Adipose tissue (tissue), 3 donors: Measurements from ENCODE around the gene HPS3. TPM values are rescaled to one million over a fixed set of nuclear protein-coding genes. Genes with fewer than 3 reads are reported as not detected.
"Not testable (repeated sequence)": the region's sequence is repeated elsewhere in the genome, so short reads cannot be mapped to it uniquely, and the experiment has no call there.

Experiments used
- H3K27ac ChIP-seq: one replicate; pipeline ENCODE4 v1.5.1; 2013; ENCODE audit warnings: low read depth, low read length
- WGBS, 3 donors: extraction: QIAGEN DNeasy Blood & Tissue Kit; methylation state at CpG; one replicate each; pipeline ENCODE4 v1.1.7; 2013; 5-methylcytosine and 5-hydroxymethylcytosine counted together
- polyA plus RNA-seq, 3 donors: library from polyadenylated mRNA; stranded (reverse); fragments of 200-250 nt; gene quantifications; one replicate each; pipeline ENCODE4 v1.2.3, GENCODE V29; 2013
- donor health status: healthy with polysubstance abuse.
- donor health status: Bipolar disorder and iron deficiency.
- donor health status: healthy.

The HPS3 gene
- polyA plus RNA-seq, 3 donors = 6.3 to 9.1 (median 6.4) TPM

DNA sequence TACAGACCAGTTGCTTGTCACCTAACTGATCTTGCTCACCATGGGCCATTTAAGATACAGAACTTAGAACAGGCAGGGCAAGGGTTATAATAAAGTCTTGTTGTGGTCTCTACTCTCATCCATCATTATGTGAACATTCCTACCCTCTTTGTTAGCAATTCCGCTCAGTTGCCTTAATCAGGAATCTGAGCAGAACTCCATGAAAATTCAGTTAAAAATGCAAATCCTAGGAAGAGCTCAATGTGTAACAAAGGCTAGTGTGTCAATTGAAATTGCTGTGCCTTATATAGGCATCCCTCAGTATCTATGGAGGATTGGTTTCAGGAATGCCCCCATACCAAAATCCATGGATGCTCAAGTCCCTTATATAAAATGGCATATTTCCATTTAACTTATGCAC, 47.7 kb downstream of the HPS3 start:
- no peak overlapping the region for H3K27ac ChIP-seq
- WGBS, 3 donors = 100% methylated on average over 1 of the region's 1 CpG

- WGBS, 3 donors = 48 to 77% (median 57%) methylated on average over 1 of the region's 1 CpG
- no peak overlapping the region for H3K27ac ChIP-seq
Observed at GRCh38 chr3:149179220-149179619, 49.8 kb downstream of the HPS3 start.

GRCh38 chr3:149180057-149180573, 50.7 kb downstream of the HPS3 start:
- WGBS, 3 donors = 41 to 70% (median 48%) methylated on average over 7 of the region's 7 CpGs
- no peak overlapping the region for H3K27ac ChIP-seq

GRCh38 chr3:149181182-149181581, 51.7 kb downstream of the HPS3 start:
- H3K27ac ChIP-seq = no peak overlapping the region
- WGBS, 3 donors = 97 to 98% (median 98%) methylated on average over 2 of the region's 2 CpGs

DNA sequence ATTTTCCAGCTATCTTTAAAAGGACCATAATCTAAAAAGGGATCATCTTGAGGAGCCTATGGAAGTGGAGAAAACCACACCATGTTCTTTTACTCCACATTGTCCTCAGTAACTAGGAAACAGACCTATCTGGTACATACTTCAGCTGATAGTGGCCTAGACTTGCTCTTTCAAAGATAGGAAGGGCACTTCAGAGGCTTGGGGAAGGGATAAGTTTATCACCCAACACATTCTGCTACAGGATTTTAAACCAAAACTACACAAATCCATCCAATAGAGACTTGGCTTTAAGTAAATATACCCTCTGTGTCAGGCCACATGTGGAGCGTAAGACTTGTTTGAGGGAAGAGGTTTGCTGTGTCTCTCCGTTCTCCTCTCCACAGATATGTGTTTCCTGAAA, 56.8 kb downstream of the HPS3 start:
- no peak overlapping the region for H3K27ac ChIP-seq
- 95 to 98% (median 97%) methylated on average over 2 of the region's 2 CpGs for WGBS, 3 donors

DNA sequence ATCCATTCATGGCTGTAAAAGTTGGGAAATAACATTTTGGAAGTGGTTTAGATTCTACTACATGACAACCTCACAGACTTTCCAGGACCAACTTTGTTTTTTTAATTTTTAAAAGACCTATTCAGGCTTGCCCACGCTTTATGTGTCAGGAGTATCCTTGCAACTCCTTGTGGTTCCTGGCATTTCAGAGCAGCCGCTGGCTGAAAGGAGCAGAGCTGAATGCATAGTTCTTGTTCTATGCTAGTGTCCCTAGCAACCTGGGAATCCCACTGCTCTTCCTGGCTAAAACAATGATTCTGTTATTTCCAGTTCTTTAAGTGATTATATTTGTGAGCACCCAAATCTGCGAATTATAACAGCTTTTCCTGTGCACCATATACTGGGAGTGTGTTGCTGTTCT, 57.3 kb downstream of the HPS3 start:
- no peak overlapping the region for H3K27ac ChIP-seq
- 95 to 97% (median 96%) methylated on average over 3 of the region's 3 CpGs for WGBS, 3 donors

DNA sequence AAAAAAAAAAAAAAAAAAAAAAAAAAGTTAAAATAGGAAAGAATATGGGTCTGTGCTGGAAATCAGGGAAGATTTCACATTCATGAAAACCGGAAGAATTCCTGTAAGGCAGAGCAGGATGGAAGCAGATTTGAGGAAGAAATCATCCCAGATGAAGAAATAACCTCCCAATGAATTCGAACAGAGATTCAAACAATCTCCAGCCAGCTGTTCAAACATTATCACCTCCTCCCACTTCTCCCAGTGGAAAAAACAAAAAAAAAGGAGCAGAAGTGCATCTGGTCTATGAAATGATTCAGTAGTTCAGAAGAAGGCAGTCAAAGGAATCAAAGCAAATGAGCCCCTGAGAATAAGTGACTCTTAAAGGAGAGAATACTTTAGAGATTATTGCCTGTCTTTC, 59.1 kb downstream of the HPS3 start:
- 53 to 62% (median 60%) methylated on average over 2 of the region's 2 CpGs for WGBS, 3 donors

GRCh38 chr3:149195221-149195620, 65.8 kb downstream of the HPS3 start:
- WGBS, 3 donors = 52 to 93% (median 86%) methylated on average over 1 of the region's 1 CpG
- H3K27ac ChIP-seq = no peak overlapping the region

More for the DNA sequence above, 59.1 kb downstream of the HPS3 start:
- H3K27ac ChIP-seq = no peak overlapping the region

GRCh38 chr3:149196805-149197592, 67.6 kb downstream of the HPS3 start:
- WGBS, 3 donors = 80 to 94% (median 86%) methylated on average over 12 of the region's 12 CpGs
- H3K27ac ChIP-seq = not testable (repeated sequence)

DNA sequence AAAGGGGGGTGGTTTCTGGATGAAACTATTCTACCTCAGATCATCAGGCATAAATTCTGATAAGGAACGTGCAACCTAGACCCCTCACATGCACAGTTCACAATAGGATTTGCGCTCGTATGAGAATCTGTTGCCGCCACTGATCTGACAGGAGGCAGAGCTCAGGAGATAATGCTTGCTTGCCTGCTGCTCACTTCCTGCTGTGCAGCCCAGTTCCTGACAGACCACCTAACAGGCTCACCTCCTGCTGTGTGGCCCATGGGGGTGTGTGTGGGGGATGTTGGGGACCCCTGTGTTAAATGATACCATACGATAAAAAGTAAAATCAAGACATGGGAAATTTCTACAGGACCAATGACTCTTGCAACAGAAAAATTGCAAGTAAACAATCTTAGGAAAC, 68.2 kb downstream of the HPS3 start:
- 45 to 58% (median 51%) methylated on average over 5 of the region's 5 CpGs for WGBS, 3 donors
- no peak overlapping the region for H3K27ac ChIP-seq

- no peak overlapping the region for H3K27ac ChIP-seq
- 75 to 84% (median 79%) methylated on average over 7 of the region's 7 CpGs for WGBS, 3 donors
Observed at GRCh38 chr3:149198611-149199010, 69.2 kb downstream of the HPS3 start.

GRCh38 chr3:149199474-149199873, 70.0 kb downstream of the HPS3 start:
- no peak overlapping the region for H3K27ac ChIP-seq

GRCh38 chr3:149203758-149204157, 74.3 kb downstream of the HPS3 start:
- WGBS, 3 donors = 39 to 79% (median 59%) methylated on average over 3 of the region's 3 CpGs
- no peak overlapping the region for H3K27ac ChIP-seq

More at GRCh38 chr3:149199474-149199873, 70.0 kb downstream of the HPS3 start:
- WGBS, 3 donors = 21 to 26% (median 22%) methylated on average over 4 of the region's 4 CpGs

DNA sequence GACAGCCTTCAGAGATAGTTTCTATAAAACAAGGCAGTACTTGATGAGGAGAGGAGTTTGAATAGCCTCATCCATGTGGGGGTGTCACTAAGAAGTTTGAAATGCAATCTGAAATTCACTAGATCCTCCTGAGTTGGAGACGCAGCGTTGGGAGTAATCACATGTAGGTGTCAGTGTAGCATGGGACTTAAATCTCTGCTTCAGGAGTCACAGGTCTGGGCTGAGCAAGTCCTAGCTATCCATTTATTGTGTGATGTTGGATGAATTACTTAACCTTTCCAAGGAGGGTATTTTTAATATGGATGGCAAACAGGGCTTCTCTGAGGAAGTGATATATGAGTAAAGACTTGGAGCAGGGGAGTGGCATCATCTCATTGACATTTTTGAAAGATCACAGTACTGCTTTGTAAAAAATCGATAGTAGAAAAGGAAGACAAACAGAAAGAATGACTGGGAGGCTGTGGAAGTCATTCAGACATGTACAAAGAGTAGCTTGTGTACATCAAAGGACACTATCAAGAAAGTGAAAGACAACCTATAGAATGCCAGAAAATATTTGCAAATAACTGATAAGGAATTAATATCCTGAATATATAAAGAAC, 75.1 kb downstream of the HPS3 start:
- WGBS, 3 donors = 59 to 92% (median 90%) methylated on average over 3 of the region's 3 CpGs

GRCh38 chr3:149207475-149207874, 78.0 kb downstream of the HPS3 start:
- 89 to 99% (median 90%) methylated on average over 2 of the region's 2 CpGs for WGBS, 3 donors
- no peak overlapping the region for H3K27ac ChIP-seq

More for the DNA sequence above, 75.1 kb downstream of the HPS3 start:
- no peak overlapping the region for H3K27ac ChIP-seq

- 80 to 92% (median 91%) methylated on average over 4 of the region's 4 CpGs for WGBS, 3 donors
- H3K27ac ChIP-seq = no peak overlapping the region
Observed at GRCh38 chr3:149209431-149209830, 80.0 kb downstream of the HPS3 start.

DNA sequence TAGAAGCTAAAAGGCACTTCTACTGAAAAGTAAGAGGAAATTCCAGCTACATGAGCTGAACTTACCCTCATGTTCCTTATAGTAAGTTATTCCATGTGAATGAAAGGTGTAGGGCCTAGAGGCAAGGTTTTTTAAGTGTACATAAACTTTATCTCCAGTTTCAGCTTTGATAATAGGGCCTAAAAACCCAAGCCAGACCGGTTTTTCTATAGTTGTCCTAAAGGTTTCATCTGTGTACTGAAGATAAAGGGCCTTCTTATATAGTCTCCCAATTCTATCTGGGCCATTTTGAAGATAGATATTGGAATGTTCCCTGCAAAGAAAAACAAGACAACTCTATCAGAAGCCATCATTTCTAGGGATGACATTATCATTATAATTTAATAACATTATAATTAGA, 82.9 kb downstream of the HPS3 start:
- no peak overlapping the region for H3K27ac ChIP-seq
- WGBS, 3 donors = 44 to 96% (median 91%) methylated on average over 1 of the region's 1 CpG

- H3K27ac ChIP-seq = no peak overlapping the region
- 49 to 94% (median 94%) methylated on average over 1 of the region's 1 CpG for WGBS, 3 donors
Observed at GRCh38 chr3:149214702-149215101, 85.3 kb downstream of the HPS3 start.

GRCh38 chr3:149215515-149215914, 86.1 kb downstream of the HPS3 start:
- H3K27ac ChIP-seq = no peak overlapping the region
- WGBS, 3 donors = 59 to 80% (median 73%) methylated on average over 2 of the region's 2 CpGs
